ENCODE data around the gene CGREF1.

CGREF1 gene

GRCh38 chr2:27073782-27074181, 45.1 kb downstream of the CGREF1 start:
- DNase-seq (ENCODE audit: low read depth) = no peak

DNA sequence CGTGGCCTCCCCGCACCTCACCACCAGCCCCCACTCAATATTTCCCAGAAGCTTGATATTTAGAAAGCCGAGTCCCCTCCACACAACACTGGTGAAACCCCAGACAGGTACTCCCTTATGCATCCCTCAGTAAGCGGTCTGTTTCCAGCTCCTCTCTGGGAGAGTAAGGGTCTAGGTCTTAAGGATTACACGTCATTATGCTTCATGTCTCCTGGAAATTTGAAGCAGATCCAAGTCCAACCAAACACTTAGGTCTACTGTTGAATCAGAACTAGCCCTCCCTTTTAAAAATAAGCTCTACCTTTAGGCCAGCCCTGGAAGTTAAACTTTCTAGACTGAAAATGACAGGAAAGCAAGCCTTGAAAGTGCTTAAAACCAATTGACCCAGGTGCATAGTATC, 46.0 kb downstream of the CGREF1 start:
- no peak for DNase-seq (ENCODE audit: low read depth)

DNA sequence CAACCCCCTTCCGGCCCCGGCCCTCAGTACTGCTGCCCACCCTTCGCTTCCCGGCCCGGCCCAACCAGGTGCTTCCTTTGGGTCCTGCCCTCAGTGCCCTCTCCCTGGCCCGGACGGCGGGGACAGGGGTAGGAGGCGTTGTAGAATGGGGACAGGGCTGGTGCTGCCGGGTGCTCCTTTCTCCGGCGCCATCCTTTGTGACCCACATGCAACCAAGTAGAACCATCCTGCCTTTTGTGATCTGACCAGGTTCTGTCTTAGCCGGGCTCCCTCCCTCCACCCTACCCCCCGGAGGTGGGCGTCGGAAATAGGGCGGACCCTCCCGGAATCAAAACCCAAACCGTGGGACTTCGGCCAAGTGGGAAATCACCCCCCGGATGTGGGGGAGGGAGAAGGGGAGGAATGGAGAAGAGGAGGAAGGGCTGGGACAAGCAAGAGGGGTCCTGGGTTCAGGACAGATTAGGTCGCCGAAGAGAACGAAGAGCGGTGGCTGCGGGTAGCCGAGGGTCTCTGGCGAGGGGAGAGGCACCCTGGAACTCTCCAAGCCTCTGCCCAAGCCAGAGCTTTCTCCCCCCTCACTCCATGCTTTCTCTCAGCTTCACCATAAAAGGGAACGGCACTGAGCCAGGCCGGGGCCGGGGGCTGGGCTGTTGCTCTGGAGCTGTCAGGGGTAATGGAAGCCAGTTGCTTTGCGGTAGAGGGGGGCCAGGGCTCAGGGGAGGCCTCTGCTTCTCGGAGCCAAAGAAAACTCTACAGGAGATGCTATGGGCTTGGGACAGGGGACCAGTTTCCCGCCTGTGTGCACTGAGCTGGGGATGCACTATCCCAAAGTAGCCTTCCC, 46.7 kb downstream of the CGREF1 start:
- DNase-seq (ENCODE audit: low read depth) = no peak

DNA sequence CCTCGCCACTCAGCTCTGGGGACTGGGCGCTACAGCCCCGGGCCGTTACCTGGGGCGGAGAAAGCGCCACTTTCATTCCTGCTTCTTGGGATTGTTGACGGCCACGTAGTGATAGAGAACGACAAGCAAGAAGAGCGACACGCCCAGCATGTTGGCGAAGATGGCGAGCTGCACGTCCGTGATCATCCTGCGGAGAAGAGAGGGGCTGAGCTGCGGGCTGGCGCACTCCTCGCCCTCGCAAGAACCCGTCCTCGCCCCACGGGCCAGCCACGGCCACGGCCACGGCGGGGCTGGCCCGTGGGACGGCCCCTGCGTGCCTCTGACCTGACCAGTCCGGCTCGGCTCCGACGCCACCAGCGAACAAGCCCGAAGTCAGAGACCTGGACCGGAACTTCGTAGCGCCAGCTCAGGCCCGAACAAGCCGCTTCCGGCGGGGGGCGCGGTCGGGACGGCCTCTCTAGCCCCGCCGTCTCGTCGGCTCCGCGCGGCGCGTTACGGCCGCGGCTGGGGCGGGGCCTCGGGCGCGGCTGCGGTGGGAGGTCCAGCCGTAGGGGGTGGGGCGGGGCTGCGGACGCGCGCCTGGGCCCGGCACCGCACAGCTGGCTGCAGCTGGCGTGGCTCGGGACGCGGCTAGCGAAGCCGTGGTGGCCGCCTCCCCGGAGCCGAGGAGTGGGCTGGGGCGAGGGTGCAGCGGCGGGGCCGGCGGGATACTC, 47.5 kb downstream of the CGREF1 start, which contains the start of gene OST4:
OST4 (minus strand) TSS at position 378 of the 713 bp plus-strand sequence.
- DNase-seq (ENCODE audit: low read depth) = peak; percentile 92

DNA sequence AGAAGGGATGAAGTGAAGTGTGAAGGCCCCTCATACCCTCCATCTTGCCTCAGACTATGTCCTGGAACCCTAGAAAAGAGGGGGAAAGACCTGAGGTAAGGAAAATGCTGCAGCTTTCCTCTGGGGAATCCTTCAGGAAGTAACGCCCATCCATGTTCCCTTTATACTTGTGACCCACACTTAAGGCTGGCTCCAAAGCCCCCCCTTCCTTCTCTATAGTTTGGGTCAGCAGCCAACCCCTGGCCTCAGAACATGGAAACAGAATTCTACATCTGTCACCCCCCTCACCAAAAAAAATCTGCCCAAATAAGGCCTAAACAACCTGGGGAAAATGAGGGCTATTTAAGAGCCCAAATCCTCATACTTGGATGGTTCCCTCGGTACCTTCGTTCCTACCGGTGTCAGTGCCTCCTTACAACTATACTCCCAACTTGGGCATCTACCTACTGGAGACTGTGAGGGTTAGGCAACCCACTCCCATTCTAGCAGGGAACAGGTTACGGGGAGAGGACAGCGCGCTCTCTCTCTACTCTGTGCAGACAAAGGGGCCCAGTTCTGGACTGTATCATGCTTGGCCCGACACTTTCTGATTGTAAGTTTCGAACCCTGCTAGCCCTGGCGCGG, 48.2 kb downstream of the CGREF1 start:
- DNase-seq (ENCODE audit: low read depth) = no peak

DNA sequence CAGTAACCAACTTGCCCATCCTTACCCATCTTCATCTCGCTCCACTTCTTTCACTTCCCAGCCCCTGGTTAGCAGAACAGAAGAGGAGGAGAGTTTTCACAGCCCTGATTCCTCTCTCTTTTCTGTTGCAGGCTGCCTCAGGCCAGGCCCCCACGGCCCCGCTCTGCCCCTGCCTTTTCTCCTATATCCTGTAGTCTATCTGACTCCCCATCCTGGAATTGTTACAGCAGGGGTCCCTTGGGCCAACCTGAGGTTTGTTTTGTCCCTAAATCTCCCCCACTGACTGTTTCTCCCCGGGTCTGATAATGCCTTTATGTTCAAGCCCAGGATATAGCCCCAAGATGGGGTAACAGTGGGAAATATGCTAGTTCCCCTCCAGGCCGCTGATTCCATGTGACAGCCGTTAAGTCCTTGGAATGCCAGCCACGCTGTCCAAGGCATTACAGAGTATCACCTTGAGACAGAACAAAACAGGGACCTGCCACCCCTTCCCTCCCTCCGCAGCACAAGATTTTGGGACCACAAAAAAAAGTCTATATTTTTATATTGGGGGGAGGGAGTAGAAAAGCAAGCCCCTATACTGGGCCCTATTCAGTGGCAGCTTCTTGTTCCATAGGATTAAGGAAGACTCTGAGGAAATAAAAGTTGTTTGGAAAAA, 48.8 kb downstream of the CGREF1 start:
- no peak for DNase-seq (ENCODE audit: low read depth)

- no peak for DNase-seq (ENCODE audit: low read depth)
Measured at GRCh38 chr2:27069436-27069835, 49.5 kb downstream of the CGREF1 start.

- no peak for DNase-seq (ENCODE audit: low read depth)
Measured at GRCh38 chr2:27067385-27067784, 51.5 kb downstream of the CGREF1 start.

DNA sequence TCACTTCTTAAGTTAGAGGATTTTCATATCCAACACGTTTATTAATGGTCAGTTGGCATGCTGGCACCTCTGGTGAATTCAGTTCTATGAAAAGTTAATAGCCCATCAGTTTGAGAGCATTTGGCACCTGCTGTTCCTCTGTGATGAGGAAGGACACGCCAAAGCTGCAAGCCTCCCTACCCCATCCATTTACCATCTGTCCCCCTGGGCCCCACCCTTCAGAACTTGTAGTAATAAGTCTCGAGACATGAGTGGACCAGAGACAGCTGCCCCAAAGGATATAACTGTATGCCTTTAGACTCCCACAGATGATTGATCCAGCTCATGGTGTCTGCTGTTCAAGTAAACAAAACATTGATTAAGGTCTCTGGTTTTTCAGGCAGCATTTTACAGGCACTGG, 53.8 kb downstream of the CGREF1 start:
- DNase-seq (ENCODE audit: low read depth) = no peak

GRCh38 chr2:27060323-27060722, 58.6 kb downstream of the CGREF1 start:
- DNase-seq (ENCODE audit: low read depth) = no peak

DNA sequence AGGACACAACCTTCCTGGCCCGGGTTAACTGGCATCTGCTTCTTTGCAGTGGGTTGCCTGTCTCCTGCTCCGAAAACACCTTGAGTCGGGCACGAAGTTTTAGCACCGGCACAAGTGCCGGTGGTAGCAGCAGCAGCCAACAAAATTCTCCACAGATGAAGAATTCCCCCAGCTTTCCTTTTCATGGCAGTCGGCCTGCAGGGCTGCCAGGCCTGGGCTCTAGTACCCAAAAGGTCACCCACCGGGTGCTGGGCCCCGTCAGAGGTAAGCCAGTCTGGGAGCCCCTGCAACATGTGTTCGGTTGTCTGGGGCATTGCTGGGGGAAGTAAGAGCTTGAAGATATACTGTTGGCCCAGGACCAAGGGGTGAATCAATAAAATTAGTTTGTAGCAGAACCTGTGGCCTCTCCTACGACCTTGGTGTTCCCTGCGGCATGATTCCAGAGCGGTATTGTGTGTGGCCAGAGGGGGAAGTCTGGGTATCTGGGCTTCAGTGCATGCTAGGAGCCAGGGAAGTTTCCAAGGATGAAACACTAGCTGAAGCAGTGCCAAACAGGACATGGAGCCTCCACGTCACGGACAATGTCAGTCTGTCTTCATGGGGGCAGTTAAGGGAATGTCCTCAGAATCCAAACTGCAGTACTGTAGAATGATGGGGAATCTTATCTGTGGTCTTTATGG, 59.6 kb downstream of the CGREF1 start:
- no peak for DNase-seq (ENCODE audit: low read depth)

GRCh38 chr2:27058210-27058609, 60.7 kb downstream of the CGREF1 start:
- DNase-seq (ENCODE audit: low read depth) = no peak

DNA sequence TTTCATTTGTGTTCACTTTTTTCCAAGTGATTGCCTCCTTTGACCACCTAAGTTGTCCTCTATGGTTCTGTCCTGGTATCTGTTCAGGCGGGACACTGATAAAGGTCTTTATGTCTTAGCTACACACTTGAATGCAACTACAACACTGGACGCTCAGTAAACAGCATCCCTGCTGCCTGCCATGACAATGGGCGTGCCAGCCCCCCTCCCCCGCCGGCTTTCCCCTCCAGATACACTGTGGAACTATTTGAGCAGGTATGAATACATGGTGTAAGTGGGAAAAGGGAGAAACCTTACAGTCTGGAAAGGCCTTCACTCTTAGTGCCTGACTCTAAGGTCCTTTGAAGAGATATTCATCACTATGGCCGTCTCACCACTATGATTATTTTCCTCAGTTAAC, 61.7 kb downstream of the CGREF1 start:
- no peak for DNase-seq (ENCODE audit: low read depth)

DNA sequence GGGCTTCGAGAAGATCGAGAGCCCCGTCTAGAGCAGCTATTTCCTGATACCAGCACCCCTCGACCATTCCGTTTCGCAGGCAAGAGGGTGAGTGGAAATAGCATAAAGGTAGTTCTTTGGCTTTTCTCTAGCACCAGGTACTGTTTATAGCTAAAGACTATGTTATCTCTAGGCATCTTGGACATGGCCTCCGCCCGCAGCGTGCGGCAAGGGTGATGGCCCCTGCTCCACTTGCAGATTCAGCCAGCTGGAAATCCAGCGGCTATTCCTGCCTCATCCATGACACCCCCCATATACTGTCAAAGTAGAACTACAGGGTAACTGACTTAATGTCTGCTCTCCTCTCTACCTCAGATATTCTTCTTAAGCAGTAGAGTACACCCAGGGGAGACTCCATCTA, 64.2 kb downstream of the CGREF1 start:
- DNase-seq (ENCODE audit: low read depth) = no peak

DNA sequence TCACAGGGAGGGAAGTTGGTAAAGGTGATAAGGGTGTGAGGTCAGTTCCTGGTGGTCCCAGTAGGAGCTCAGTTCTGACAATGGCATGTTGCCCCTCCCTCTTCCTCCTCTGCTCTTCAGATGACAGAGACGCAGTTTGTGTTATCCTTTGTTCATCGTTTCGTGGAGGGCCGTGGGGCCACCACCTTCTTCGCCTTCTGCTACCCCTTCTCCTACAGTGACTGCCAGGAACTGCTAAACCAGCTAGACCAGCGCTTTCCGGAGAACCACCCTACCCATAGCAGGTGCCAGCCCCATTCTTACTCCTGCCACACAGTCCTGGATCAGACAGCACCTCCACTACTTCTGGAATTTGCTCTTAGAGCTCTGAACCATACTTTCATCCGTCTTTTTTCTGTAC, 65.2 kb downstream of the CGREF1 start:
- DNase-seq (ENCODE audit: low read depth) = no peak

GRCh38 chr2:27053321-27053720, 65.6 kb downstream of the CGREF1 start:
- no peak for DNase-seq (ENCODE audit: low read depth)

- no peak for DNase-seq (ENCODE audit: low read depth)
Measured at GRCh38 chr2:27051902-27052645, 66.9 kb downstream of the CGREF1 start.

- peak; percentile 91 for DNase-seq (ENCODE audit: low read depth)
Measured at GRCh38 chr2:27050996-27051901, 67.7 kb downstream of the CGREF1 start, which contains the start of gene AGBL5. Gene AGBL5 (plus strand): TSS chr2:27051668. CDS start chr2:27052959, 1,291 bp downstream.

All from ELR (cell line).